ENCODE results near the gene HCAR3. TPM values are rescaled to one million over a fixed set of nuclear protein-coding genes. Genes with fewer than 3 reads are reported as not detected.
A peak's percentile ranks its signal among the peaks of the same experiment; 100 is the strongest.
"Not testable (repeated sequence)": the region's sequence is repeated elsewhere in the genome, so short reads cannot be mapped to it uniquely, and the experiment has no call there.

HCAR3 gene
- total RNA-seq, 2 donors from 2014 or later: not detected

DNA sequence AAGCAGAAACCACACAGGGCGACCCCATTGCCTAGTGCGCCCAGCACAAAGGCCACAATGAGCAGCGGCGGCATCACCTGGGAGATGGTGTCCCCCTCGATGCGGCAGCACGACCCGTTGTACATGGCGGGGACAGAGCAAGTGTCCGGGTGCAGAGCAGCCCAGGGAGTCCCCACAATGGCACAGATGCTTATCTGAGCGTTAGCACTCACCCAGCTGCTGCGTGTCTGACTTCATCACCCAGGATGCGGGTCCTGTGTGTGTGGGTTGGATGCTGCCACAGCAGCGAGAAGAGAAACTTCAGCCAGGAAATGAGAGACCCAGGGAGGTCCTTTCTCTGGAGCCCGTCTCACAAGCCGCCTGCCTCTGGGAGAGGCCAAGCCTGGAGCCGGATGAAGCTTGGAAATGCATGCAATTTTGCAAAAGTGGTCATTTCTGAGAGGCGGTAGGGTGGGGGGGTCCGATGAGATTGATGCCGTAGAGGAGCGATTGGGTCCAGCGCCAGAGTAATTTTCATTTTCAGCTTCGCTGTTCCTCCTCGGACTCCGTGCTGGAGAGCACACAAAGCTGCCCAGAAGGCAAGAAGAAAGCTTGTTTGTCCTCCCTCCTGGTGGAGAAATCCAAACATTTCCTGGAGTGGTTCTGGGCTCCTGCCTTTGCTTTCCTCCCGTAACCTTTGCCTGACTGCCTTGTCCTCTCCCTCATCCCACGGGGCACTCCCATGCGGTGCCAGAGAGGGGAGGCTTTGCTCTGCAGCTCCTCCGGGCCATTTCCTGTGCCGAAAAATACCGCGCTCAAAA lies 13.8 kb upstream of the HCAR3 start, which contains the start of gene HCAR1:
Gene HCAR1, minus strand, starts transcription at position 630 of the 800 bp plus-strand sequence. Its CDS starts 505 bp downstream, at position 125.
- H3K27ac Mint-ChIP-seq: peak within 1 kb of the TSS; percentile 88
- no peaks in the 10 kb centered on the region for H3K36me3 Mint-ChIP-seq (ENCODE audit: low read depth)
- peaks cover 37% of the 10 kb centered on the region for H3K4me1 Mint-ChIP-seq
- peak; percentile 77 for ATAC-seq (replicated peaks)
- peak within 1 kb of the TSS; percentile 63 for H3K4me3 Mint-ChIP-seq
- peaks cover 4% of the 10 kb centered on the region for H3K27me3 Mint-ChIP-seq
- H3K9me3 Mint-ChIP-seq: no peaks in the 10 kb centered on the region

DNA sequence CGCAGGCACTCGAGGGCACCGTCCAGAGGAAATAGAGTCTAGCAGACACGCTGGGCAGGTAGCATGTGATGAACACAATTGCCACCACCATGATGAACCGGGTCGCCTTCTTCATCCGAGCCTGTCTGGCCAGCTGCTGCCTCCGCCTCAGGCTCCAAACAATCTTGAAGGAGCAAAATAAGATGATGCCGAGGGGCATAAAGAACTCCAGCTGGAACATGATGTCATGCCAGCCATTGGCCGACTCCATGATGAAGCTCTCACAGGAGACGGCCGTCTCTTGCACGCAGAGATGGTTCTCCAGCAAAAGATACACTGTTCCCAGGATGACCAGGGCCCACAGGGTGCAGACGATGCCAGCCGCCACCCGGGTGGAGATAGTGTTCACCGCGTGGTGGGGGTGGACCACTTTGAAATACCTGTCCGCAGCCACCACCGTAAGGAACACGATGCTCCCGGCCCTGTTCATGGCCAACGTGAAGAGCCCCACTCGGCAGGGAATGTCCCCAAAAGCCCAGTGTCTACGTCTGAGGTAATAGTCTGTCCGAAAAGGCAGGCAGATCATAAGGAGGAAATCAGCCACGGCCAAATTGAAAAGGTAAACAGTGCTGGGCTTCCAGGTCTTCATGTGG lies 13.1 kb upstream of the HCAR3 start:
- Mint-ChIP-seq H3K4me3 (peak overlapping the region; percentile 63), H3K27ac (peak overlapping the region; percentile 28)

GRCh38 chr12:122726080-122726558 lies 9.5 kb upstream of the HCAR3 start:
- peaks cover 4% of the 10 kb centered on the region for H3K27me3 Mint-ChIP-seq
- peak overlapping the region; percentile 72 for H3K4me3 Mint-ChIP-seq
- H3K9me3 Mint-ChIP-seq: no peaks in the 10 kb centered on the region
- peak overlapping the region; percentile 69 for H3K27ac Mint-ChIP-seq
- H3K36me3 Mint-ChIP-seq (ENCODE audit: low read depth): peaks cover 2% of the 10 kb centered on the region
- peak; percentile 70 for ATAC-seq (replicated peaks)
- peaks cover 29% of the 10 kb centered on the region for H3K4me1 Mint-ChIP-seq

More for the DNA sequence above, 13.1 kb upstream of the HCAR3 start:
- Mint-ChIP-seq H3K27me3 (peaks cover 4% of the 10 kb centered on the region), H3K36me3 (ENCODE audit: low read depth) (no peaks in the 10 kb centered on the region), H3K9me3 (no peaks in the 10 kb centered on the region), H3K4me1 (peaks cover 37% of the 10 kb centered on the region)
- no peak for ATAC-seq (replicated peaks)

DNA sequence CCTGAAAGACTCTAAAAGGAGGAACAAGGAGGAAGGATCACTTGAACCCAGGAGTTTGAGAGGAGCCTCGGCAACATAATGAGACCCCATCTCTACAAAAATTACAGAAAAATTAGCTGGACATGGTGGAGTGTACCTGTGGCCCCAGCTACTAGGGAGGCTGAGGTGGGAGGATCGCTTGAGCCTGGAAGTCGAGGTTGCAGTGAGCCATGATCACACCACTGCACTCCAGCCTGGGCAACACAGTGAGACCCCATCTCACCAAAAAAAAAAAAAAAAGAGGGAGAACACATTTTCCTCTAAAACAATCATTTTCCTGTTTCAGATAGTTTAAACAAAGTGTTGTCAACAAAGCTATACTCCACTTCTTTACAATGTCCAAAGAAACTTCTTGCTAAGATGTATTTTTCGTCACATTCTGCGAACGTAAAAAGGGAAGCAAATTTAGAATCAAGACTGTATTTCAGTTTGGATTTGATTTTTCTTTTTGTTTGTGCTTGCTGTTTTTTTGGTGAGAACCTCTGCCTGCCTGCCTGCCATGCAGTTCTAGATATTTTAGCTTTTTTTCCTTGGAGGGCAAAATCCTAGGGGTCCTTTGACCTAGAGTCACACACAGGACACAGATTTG lies 9.0 kb upstream of the HCAR3 start:
- ATAC-seq (replicated peaks): no peak
- H3K9me3 Mint-ChIP-seq: no peaks in the 10 kb centered on the region
- H3K36me3 Mint-ChIP-seq (ENCODE audit: low read depth): peaks cover 5% of the 10 kb centered on the region
- peaks cover 33% of the 10 kb centered on the region for H3K4me1 Mint-ChIP-seq
- H3K4me3 Mint-ChIP-seq: peak overlapping the region; percentile 72
- H3K27me3 Mint-ChIP-seq: peaks cover 4% of the 10 kb centered on the region
- peak overlapping the region; percentile 69 for H3K27ac Mint-ChIP-seq

DNA sequence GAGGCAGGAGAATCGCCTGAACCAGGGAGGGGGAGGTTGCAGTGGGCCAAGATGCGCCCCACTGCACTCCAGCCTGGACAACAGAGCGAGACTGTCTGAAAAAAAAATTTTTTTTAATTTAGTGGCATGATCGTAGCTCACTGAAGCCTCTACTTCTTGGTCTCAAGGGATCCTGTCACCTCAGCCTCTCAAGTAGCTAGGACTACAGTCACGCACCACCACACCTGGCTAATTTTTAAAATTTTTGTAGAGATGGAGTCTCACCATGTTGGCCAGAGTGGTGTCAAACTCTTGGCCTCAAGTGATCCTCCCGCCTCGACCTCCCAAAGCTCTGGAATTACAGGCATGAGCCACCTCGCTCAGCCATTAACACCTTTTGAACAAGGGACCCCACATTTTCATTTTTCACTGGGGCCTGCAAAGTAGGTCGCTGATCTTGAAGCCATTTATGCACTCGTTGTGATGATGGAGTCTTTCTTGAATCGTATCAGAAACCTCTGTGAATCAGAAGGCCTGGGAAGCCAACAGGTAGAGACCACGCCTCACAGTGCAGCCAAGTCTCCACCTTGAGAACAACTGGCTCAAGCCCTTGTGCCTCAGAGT lies 8.1 kb upstream of the HCAR3 start:
- no peak for ATAC-seq (replicated peaks)
- H3K4me1 Mint-ChIP-seq: peaks cover 32% of the 10 kb centered on the region
- no peak overlapping the region for H3K27ac Mint-ChIP-seq
- peaks cover 5% of the 10 kb centered on the region for H3K36me3 Mint-ChIP-seq (ENCODE audit: low read depth)
- H3K9me3 Mint-ChIP-seq: no peaks in the 10 kb centered on the region
- H3K27me3 Mint-ChIP-seq: peaks cover 8% of the 10 kb centered on the region
- H3K4me3 Mint-ChIP-seq: peak overlapping the region; percentile 72

GRCh38 chr12:122722387-122722786 lies 5.8 kb upstream of the HCAR3 start:
- H3K4me1 Mint-ChIP-seq: peaks cover 30% of the 10 kb centered on the region
- H3K36me3 Mint-ChIP-seq (ENCODE audit: low read depth): peaks cover 5% of the 10 kb centered on the region
- H3K27ac Mint-ChIP-seq: peak overlapping the region; percentile 85
- H3K4me3 Mint-ChIP-seq: peak overlapping the region; percentile 12
- H3K27me3 Mint-ChIP-seq: peaks cover 3% of the 10 kb centered on the region
- ATAC-seq (replicated peaks): no peak
- no peaks in the 10 kb centered on the region for H3K9me3 Mint-ChIP-seq

DNA sequence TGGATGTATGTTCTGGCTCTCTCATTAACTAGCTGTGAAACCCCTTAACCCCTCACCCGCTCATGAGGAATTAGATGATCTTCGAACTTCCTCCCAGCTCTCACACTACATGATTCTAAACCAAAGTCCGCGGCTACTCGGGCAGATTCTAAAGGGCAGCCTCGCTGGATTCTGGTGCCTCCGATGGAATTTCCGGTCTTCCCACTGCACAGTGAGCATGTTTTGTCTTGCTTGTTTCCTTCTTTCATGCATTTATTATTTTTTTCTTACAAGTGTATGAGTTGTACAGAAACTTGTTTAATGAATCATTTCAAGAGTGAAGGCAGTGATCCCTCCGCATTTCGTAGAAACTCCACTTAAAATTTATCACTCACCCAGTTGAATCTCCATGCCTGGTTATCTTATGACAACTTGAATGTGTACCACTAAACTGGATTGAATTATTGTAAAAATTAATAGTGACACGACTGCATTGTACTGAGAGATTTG lies 4.5 kb upstream of the HCAR3 start:
- Mint-ChIP-seq H3K9me3 (no peaks in the 10 kb centered on the region), H3K4me1 (peaks cover 26% of the 10 kb centered on the region), H3K36me3 (ENCODE audit: low read depth) (peaks cover 5% of the 10 kb centered on the region), H3K27me3 (peaks cover 3% of the 10 kb centered on the region), H3K27ac (peak overlapping the region; percentile 85), H3K4me3 (peak overlapping the region; percentile 60)
- ATAC-seq (replicated peaks): peak; percentile 68

- H3K36me3 Mint-ChIP-seq (ENCODE audit: low read depth); H3K4me1 Mint-ChIP-seq; H3K4me3 Mint-ChIP-seq; ATAC-seq (replicated peaks); H3K27me3 Mint-ChIP-seq; H3K27ac Mint-ChIP-seq; H3K9me3 Mint-ChIP-seq: not testable (repeated sequence)
These were observed 1.4 kb downstream of the HCAR3 start for GRCh38 chr12:122715211-122715610.

DNA sequence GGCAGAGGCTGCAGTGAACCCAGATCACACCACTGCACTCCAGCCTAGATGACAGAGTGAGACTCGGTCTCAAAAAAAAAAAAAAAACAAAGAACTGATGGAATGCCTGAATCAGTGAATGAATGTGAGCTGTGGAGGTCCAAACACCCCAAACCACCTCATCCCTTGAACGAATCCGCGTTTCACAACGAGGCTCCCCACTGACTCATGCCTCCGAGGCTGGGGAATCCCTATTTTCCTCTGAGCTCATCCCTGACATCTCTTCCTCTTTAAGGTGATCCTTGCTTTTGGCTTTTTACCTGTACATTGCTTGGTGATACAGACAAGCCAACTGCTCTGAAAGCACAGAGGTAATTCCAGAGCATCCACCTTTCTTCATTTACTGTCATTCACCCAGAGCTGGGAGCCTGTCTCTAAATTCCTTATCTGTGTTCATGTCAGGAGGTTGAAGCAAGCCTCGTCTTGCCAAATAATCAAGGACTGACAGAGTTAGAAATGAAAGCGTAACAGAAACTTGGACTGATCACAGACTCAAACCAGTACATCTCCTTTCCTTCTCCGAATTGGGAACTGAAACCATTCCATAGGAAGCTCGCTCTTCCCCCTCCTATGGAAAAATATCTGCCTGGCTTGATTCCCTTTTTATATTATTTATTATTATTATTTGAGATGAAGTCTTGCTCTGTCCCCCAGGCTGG lies 3.0 kb downstream of the HCAR3 start:
- not testable (repeated sequence) for H3K4me3 Mint-ChIP-seq; H3K36me3 Mint-ChIP-seq (ENCODE audit: low read depth); H3K9me3 Mint-ChIP-seq; H3K4me1 Mint-ChIP-seq; ATAC-seq (replicated peaks); H3K27me3 Mint-ChIP-seq; H3K27ac Mint-ChIP-seq

- H3K9me3 Mint-ChIP-seq; H3K27me3 Mint-ChIP-seq; H3K36me3 Mint-ChIP-seq (ENCODE audit: low read depth); H3K4me1 Mint-ChIP-seq; H3K4me3 Mint-ChIP-seq; H3K27ac Mint-ChIP-seq; ATAC-seq (replicated peaks): not testable (repeated sequence)
These were observed 5.3 kb downstream of the HCAR3 start for GRCh38 chr12:122711266-122711665.

DNA sequence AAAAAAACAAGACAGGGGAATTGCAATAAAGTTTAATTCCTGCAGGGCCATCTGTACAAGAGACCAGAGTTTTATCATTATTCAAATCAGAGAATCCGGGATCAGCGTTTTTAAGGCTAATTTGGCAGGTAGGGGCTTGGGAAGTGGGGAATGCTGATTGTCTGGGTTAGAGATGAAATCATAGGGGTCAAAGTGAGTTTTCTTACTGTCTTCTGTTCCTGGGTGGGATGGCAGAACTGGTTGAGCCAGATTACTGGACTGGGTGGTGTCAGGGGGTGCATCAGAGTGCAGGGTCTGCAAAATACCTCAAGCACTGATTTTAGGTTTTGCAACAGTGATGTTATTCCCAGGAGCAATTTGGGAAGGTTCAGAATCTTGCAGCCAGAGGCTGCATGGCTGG lies 6.3 kb downstream of the HCAR3 start:
- not testable (repeated sequence) for H3K36me3 Mint-ChIP-seq (ENCODE audit: low read depth); H3K9me3 Mint-ChIP-seq; H3K27me3 Mint-ChIP-seq; ATAC-seq (replicated peaks); H3K4me3 Mint-ChIP-seq; H3K27ac Mint-ChIP-seq; H3K4me1 Mint-ChIP-seq

GRCh38 chr12:122709287-122709686 lies 7.3 kb downstream of the HCAR3 start:
- not testable (repeated sequence) for H3K9me3 Mint-ChIP-seq; H3K4me3 Mint-ChIP-seq; H3K27me3 Mint-ChIP-seq; H3K4me1 Mint-ChIP-seq; H3K36me3 Mint-ChIP-seq (ENCODE audit: low read depth); ATAC-seq (replicated peaks); H3K27ac Mint-ChIP-seq

GRCh38 chr12:122703841-122704240 lies 12.8 kb downstream of the HCAR3 start:
- not testable (repeated sequence) for ATAC-seq (replicated peaks); H3K4me3 Mint-ChIP-seq; H3K27me3 Mint-ChIP-seq; H3K27ac Mint-ChIP-seq; H3K36me3 Mint-ChIP-seq (ENCODE audit: low read depth); H3K9me3 Mint-ChIP-seq; H3K4me1 Mint-ChIP-seq

Data from activated T-helper 17 cell treated with anti-CD3 and anti-CD28 coated beads, Interleukin-2, amount 50 U/mL, for 72 hours (primary cell).